DOHH2 (cell line): Measurements from ENCODE around the gene ALOX12B.

Experiments
- EZH2phosphoT487 ChIP-seq: fragments of 200-600 bp; sonication (generic); IDR thresholded peaks from 2 replicates; pipeline ENCODE4 v1.6.1; 2017; ENCODE audit warnings: borderline replicate concordance, mild to moderate bottlenecking, antibody characterized with exemption, low read length, moderate library complexity, mixed read lengths
- TF ChIP-seq, protein P1 (sequence below): fragments of 200-600 bp; sonication (generic); IDR thresholded peaks from one replicate; pipeline ENCODE4 v1.5.1; 2014; ENCODE audit warnings: antibody characterized with exemption, mild to moderate bottlenecking, low read depth, low read length; ENCODE audit not compliant: poor library complexity, severe bottlenecking

DNA sequence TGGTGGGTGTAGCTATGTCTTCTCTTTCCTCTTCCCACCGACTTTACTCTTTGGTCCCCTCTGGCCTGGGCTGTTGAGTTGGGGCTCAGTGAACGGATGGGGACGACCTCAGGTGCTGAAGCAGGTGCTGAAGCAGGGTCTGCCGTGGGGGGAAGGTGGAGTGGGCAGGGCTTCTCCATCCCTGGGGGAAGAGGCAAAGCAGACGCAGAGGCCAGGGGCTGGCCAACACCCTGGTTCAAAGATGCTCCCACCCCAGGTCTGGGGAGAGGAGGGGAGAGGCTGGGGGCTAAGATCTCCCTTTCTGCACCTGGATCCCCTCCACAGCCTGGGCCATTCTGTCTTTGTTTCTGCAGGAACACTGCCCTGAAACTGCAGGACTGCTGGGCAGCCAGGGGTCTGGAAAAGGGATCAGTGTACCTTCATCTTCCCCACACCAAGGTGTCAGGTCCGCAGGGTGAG lies 22.9 kb downstream of the ALOX12B start:
- TF ChIP-seq, protein P1, sequence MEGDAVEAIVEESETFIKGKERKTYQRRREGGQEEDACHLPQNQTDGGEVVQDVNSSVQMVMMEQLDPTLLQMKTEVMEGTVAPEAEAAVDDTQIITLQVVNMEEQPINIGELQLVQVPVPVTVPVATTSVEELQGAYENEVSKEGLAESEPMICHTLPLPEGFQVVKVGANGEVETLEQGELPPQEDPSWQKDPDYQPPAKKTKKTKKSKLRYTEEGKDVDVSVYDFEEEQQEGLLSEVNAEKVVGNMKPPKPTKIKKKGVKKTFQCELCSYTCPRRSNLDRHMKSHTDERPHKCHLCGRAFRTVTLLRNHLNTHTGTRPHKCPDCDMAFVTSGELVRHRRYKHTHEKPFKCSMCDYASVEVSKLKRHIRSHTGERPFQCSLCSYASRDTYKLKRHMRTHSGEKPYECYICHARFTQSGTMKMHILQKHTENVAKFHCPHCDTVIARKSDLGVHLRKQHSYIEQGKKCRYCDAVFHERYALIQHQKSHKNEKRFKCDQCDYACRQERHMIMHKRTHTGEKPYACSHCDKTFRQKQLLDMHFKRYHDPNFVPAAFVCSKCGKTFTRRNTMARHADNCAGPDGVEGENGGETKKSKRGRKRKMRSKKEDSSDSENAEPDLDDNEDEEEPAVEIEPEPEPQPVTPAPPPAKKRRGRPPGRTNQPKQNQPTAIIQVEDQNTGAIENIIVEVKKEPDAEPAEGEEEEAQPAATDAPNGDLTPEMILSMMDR, result no peak
- TF ChIP-seq EZH2phosphoT487, result no peak
